GM18519 (cell line): ENCODE results near the gene ADGRV1.

Source experiments
- ATAC-seq: cut with Tn5 transposase; IDR thresholded peaks from one replicate; pipeline ENCODE4 v1.9.1; 2021; ENCODE audit warnings: mild to moderate bottlenecking, moderate library complexity; ENCODE audit not compliant: unreplicated experiment, low FRiP score

Gene ADGRV1

DNA sequence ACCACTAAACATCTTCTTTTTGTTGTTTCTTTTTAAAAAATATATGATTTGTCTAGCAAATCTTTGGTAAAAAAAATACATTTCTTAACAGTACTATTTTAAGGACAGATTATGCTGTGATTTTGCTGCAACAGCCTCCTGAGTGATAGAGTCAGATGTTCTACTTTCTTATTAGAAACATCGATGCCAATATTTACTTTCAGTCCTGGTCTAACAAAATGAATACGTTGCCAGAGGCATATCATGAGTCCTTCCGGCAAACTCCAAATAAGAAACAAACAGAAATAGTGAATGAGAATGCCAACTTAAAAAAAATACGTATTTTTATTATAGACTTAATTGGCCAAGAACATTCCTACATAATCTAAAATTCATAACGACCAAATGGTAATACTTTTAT lies 371.5 kb downstream of the ADGRV1 start:
- ATAC-seq = no peak

DNA sequence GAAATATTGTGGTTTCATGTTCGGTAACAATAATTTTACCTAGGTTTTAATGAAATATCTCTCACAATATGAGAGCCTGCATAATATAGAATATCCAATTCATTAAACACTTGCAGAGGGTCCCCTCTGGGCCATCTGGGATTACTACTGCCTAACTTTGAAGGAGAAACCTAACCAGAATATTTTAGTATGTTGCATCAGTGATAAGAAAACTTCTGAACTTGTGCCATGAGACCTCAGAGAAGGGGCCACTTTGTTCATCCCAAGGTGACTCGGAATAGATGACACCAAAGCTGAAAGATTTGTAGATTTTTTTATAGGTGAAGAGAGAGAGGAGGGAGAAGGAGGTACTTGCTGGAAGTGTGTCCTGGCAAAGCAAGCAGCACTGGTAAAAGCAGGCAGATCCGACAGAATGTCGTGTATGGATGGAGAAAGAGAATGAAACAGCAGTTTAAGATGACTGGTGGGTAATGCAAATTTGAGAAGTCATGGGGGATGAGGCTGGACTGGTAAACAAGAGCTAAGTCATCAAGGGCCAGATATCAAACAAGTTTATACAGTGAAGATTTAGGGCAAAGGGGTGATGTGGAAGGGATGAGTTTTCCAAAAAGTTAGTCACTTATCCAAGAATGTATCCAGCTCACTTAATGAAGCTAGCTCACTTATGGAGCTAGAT lies 372.3 kb downstream of the ADGRV1 start:
- ATAC-seq = no peak

DNA sequence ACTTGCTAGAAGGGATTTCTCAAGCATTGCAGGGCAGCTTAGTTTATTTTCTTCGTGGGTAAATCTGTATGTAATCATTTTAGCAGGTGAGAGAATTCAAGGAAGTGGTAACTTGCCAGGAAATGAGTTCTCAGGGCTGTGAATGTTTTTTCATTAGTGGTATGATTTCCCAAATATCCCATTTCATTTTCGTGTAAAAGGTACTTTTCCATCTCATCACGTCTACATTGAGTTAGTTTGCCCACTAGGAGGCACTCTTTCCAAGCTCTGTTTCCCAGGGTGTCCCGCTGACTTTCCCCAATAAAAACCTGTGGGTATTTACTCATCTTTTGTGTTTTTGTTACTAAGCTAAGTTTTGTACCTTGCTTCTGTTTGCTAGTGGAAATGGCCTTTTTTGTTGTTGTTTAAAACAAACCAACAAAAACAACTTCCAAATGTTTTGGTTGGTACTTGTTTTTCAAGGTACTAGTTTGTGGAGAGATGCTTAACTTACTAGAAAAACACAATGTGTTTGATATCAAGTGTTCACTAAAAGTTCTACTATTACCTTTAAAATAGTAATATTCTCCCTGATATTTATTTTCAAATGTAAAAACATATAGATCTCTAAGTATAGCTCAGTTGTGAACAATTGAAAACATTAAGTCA lies 373.6 kb downstream of the ADGRV1 start:
- no peak for ATAC-seq

DNA sequence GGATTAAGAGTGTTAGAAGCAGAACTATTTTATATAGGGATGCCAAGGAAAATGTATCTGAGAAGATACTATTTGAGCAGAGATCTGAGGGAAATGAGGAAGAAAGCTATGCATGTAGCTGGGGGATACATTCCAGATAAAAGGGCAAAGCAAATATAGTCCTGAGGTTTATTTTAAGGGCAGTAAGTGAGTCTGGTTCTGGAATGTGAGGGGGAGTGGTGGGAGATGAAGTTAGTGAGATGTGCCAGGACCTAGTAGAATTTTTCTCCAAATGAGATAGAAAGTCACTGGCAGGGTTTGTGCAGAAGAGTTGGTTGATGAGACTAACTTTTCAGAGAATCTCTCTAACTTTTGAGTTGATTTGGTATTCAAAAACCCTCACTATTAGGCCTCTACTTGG lies 374.7 kb downstream of the ADGRV1 start:
- ATAC-seq = no peak

DNA sequence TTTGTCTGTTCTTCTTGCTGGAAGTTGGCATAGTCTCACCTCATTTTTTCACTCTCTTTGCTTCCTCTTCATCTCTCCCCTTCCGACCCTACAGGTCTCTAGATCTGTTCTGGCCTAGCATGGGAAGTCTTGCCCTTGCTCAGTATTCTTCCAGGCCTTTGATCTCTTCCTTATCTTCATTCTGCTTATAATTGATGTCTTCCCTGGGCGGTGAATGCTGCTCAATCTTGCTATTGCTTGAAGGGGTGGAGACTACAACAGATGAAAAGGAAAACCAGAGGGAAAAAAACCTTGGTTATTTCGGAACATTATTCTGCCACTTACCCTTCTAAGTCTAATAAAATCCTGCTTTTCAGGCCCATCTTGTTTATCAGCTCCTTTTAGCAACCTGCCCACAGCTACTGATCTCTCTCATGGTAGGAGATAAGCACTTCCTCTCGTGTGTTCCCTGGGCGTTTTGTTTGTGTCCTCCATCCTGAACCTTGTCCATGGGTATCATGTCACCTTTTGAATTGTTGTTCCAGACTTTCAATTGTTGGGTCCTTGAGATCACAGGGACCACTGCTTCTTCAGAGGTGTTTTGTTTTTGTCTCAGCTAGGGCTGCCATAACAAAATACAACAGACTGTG lies 375.6 kb downstream of the ADGRV1 start:
- ATAC-seq = no peak

DNA sequence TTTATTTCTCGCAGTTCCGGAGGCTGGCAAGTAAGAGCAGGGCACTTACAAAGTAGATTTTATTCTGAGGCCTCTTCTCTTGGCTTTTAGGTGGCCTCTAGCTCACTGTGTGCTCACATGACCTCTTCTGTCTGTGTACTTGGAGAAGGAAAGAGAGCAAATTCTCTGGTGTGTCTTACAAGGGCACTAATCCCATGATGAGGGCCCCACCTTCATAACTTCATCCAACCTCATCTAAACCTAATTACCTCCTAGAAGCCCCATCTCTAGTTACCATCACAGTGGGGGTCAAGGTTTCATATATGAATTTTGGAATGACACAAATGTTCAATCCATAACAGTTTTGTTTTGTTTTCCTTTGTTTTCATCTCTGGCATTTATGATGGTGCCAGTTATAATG lies 376.1 kb downstream of the ADGRV1 start:
- no peak for ATAC-seq

DNA sequence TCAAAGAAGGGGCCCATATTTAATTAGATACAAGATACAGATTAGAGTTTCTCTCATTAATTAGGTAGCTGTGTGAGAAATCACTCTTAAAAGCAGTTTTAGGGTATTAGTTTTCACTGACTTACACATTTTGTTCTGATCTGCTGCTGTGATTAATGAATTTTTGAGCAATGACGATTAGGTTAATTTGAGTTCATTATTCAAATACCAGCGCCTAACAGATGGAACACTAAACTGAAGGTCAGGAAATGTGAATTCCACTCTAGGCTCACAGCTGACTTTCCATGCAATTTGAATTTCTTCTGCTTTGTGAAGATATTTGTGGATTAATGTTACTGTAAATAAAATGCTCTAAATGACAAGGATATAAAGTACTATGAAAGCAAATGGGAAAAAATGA lies 380.6 kb downstream of the ADGRV1 start:
- no peak for ATAC-seq

DNA sequence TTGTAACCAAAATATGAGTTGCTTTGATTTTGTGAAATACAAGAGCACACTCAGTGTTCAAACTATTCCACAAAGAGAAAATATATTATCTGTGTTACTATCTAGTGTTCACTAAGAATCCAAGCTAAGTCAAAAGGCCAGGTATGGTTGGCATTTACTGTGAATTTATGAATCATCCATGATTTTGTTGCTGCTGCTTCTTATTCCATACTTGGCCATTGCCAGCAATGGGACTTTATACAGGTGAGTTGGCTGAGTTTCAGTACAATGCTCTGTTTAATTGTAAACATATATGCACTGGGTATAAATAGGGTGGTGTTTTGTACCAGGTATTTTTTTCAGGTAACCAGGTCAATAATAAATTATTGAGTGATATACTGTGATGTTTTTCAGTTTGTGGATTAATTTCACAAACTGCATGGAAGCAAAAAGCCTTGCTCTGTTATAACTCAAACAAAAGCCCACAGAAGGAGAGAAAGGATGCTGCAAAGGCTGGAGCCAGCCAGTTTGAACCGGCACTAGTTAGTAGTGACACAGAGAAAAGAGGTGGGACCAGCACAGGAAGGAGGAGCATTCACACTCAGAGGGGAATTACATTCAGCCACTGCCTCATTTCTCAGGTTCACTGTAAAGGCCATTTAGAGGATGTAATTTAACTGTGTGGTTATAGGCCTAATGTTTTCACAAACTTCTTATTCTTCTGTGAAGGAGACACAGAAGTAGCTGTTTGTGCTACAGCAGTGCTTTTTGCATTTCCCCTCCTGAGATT lies 381.8 kb downstream of the ADGRV1 start:
- peak; percentile 100 for ATAC-seq

DNA sequence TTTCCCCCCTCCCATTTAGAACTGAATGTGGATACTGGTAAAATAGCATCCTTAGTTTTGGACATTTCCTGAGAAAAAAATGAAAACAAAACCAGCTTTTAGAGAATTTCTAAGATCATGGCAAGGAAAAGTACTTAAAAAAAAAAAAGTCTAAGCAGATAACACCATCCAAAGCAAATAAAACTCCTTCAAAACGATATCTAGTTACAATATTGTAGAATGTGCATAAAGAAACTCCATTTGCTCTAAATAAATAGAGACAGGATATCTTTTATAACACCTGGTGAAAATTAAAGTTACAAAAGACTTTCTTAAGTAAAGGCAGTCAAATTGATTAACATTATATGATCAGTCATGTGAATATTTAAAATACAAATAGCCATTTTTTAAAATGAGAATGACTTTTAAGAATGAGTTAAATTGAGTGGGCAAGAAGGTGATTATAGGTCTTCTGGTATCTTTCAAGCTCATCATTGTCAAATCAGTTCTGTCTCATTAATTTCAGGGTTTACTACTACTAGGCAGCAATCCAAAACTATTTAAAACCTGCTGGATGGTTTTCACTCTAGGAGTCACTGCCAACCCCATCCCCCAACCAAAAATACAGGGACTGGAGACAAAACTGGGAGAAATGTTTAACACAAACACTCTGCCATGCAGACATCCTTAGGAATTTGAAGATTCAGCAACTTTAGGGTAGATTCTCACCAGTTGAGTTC lies 382.6 kb downstream of the ADGRV1 start:
- no peak for ATAC-seq

DNA sequence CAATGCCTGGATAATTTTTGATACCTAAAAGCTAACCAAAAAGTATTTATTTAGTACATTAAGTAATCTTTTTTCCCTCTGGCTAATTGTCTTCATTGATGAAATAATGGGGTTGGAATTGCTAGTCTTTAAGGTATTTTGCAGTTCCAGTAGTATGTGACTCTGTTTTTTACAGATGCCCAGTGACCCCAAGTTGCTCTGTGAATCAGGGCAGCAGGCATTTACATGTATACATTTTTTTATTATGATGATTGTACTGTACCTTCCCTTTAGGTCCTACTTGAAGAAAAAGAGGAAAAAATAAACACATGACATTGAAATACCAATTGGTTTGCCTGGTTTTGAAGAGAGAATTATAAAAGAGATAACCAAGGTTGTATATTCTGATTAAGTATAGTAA lies 385.5 kb downstream of the ADGRV1 start:
- ATAC-seq = no peak

DNA sequence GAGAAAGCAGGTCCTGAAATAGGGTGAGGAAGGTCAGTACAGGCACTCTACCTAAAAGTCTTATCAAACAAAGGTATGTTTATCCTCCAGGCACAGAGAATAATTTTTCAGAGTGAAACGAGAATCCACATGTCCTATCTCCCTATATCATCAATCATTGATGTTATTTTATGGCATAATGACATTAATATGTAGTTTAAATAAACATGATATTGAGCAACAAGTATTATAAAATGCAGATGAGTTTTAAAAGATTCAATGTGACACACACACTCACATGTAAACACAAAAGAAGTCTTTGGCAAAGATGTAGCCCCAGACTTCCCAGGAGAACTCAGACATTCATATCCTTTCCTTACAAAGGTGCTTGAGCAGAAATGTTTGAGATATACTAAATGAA lies 389.1 kb downstream of the ADGRV1 start:
- ATAC-seq = no peak

DNA sequence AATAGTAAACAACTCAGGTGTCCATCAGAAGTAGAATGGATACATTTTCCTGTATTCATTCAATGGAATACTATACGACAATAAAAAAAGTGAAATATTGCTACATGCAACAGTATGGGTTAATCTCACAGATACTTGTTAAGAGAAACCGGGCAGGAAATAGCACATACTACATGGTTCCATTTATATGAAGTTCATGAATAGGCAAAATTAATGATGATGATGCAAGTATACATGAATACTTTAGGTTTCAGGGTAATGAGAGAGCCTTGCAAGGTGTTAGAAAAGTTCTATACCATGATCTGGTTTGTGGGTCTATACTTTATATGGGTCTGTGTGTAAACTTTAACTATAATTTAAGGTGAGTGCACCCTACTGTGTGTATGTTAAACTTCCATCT lies 390.4 kb downstream of the ADGRV1 start:
- ATAC-seq = no peak

DNA sequence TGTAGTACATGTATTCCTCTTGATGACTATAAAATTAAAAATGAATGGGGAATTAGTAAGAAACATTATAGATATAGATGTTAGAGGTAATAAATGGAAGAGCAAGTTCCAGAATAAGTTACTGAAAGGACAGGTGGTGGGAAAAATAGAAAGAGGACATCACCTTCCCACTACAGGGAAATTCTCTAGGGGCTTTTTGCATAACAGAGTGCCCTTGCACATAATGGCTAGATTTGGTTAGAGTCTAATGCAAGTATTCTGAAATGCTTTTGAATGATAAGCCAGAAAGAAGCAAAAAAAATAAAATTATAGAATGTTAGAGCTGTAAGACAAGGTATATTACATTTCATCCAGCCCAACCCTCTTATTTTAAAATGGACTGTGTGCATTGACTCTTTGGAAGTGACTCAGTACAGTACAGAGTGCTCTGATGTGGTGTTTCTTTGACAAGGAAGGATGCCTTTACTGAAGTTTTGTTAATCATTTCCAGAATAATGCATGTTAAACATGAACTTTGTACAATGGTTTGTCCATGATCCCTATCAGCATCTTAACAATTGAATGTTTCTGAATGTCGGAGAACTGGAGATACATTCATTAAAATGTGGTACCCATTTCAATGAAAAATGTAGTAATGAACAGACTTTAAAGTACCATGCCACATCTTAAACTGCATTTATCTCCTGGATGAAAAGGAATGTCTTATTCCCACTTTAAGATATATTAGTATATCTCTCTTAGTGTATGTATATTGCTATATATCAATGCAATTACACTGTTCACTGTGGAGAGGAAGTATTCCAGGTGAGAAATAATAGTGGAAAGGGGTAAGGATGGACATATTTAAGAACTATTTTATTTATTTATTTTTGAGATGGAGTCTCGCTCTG lies 391.1 kb downstream of the ADGRV1 start:
- ATAC-seq = peak; percentile 46

DNA sequence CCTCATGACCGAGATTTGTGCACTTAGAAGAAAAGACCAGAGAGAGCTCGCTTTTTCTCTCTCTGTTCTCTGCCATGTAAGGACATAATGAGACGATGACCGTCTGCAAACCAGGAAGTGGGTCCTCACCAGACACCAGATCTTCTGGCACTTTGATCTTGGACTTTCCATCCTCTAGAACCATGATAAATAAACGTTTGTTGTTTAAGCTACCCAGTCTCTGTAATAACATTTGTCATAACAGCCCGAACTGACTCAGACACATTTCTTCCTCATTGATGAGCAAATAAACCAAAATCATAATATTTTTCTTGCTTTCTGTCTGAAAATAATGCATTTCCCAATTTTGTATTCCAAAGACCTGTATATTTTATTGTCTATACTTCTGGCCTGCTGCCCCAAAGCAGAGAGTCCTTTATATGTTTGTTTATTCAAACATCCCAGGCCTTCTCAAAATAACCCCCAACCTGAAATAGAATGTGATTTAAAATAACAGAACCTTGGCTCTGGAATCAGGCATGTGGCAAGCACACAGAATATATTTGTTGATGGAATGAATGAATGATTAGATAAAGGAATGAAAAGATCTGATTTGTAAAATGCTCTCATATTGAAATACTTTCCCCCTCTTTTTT lies 396.5 kb downstream of the ADGRV1 start:
- ATAC-seq = no peak

DNA sequence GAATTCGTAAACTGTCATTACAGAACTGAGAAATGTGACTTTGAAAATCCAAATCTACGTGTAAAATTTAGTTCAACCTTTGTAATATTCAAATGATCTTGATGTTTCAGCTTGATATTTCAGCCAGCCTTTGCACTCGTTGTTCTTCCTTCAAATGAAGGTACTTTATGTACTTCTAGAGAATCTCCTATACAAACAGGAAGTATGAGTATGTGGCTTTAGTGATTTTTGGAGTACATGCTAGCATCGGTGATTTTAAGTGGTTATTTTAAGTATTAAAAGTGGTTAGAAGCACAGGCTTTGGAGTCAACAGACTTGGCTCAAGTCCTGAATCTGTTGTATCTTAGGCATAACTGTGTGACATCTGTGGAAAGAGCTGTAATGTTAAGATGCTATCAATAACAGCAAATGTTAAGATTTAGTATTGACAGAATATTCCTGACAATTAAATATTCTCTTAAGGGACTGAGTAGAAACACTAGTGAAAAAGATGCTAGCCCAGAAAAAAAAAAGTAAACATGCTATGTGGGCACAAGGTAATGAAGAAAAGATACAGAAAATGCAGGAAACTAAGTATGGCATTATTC lies 398.0 kb downstream of the ADGRV1 start:
- ATAC-seq = no peak

DNA sequence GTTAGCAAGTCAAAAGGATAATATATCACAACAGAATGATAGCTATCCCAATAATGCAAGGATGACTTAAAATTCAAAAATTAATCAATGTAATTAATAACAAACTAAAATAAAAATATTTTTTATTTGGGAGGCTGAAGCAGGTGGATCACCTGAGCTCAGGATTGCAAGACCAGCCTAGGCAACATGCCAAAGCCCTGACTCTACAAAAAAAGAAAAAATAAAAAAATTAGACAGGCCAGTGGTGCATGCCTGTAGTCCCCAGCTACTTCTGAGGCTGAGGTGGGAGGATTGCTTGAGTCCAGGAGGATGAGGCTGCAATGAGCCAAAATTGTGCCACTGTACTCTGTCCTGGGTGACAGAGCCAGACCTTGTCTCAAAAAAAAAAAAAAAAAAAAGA lies 399.3 kb downstream of the ADGRV1 start:
- no peak for ATAC-seq

DNA sequence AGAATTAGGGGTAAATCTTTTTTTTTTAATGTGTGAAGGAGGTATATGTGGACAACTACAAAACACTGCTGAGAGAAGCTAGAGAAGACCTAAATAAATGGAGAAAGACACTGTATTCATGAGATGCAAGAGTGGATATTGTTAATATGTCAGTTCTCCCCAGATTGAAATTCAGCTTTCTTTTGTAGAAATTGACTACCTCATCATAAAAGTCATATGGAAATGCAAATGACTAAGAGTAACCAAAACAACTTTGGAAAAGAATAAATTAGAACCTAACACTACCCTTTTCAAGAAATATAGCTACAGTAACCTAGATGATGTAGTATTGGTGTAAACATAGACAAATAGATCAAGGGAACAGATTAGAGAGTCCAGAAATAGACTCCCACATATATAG lies 400.7 kb downstream of the ADGRV1 start:
- no peak for ATAC-seq

DNA sequence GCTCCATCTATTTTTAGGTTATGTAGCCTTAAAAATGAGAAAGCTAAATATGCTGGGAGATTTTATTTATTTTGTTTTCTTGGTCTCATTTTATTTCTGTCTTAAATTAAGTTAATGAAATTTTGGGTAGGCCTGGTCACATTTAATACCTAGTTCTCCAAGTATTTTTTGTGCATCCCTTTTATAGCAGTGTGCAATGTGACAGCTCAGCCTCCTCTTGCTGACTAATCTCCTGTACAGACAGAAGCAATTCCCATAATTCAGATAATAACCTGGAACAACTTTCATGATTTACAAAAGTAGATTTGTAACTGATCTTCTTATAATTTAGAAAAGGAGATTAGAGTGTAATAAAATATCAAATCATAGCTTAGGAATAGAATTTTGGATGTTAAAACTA lies 403.9 kb downstream of the ADGRV1 start:
- no peak for ATAC-seq

DNA sequence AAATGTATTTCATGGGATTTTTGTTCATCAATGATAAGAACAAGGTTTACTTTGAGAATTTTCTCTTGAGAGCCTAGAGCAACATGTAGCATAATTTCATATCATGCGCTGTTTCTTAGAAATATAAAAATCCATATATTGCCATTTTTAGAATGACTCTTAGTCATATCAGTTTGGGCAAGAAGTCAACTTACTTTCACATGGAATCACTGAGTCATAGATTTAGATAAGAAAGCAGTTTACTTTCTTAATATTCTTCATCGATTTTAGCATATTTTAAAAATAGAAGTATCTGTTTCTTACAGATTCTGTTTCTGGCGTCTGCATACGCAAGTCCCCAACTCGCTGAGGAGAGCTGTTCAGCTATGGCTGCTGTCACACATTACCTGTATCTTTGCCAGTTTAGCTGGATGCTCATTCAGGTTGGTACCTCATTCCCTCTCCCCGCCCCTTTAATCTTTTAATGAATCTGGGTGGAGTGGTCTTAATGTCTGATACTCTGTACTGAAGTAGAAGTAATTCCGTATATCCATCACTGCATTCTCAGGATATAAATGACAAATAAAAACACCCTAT lies 406.6 kb downstream of the ADGRV1 start:
- no peak for ATAC-seq
